ENCODE results near the gene TOP2A.
"Not testable (repeated sequence)": the region's sequence is repeated elsewhere in the genome, so short reads cannot be mapped to it uniquely, and the experiment has no call there.

Gene TOP2A

GRCh38 chr17:40375786-40376185, 41.9 kb downstream of the TOP2A start:
- not testable (repeated sequence) for DNase-seq

- no peak for DNase-seq
Observed at GRCh38 chr17:40374821-40375498, 42.7 kb downstream of the TOP2A start.

- DNase-seq: no peak
Observed at GRCh38 chr17:40373999-40374398, 43.7 kb downstream of the TOP2A start.

GRCh38 chr17:40373324-40373723, 44.4 kb downstream of the TOP2A start:
- DNase-seq: no peak

- not testable (repeated sequence) for DNase-seq
Observed at GRCh38 chr17:40372644-40373043, 45.1 kb downstream of the TOP2A start.

GRCh38 chr17:40372031-40372430, 45.7 kb downstream of the TOP2A start:
- DNase-seq: no peak

GRCh38 chr17:40371261-40371929, 46.3 kb downstream of the TOP2A start:
- peak in 1 of 2 experiments; percentile 25 for DNase-seq

- DNase-seq: no peak
Observed at GRCh38 chr17:40369923-40370322, 47.8 kb downstream of the TOP2A start.

- not testable (repeated sequence) for DNase-seq
Observed at GRCh38 chr17:40367728-40368127, 50.0 kb downstream of the TOP2A start.

GRCh38 chr17:40366861-40367518, 50.7 kb downstream of the TOP2A start:
- DNase-seq: no peak

- DNase-seq: no peak
Observed at GRCh38 chr17:40366076-40366860, 51.4 kb downstream of the TOP2A start.

- no peak for DNase-seq
Observed at GRCh38 chr17:40364906-40365305, 52.8 kb downstream of the TOP2A start.

- no peak for DNase-seq
Observed at GRCh38 chr17:40364121-40364861, 53.4 kb downstream of the TOP2A start, which contains the start of gene GJD3. Gene GJD3 (minus strand): TSS chr17:40364737. CDS start chr17:40363815, 922 bp downstream.

- DNase-seq: peak; percentile 28 to 44
Observed at GRCh38 chr17:40363111-40363827, 54.4 kb downstream of the TOP2A start.

GRCh38 chr17:40362696-40363110, 55.0 kb downstream of the TOP2A start:
- peak; percentile 59 to 78 for DNase-seq

- no peak for DNase-seq
Observed at GRCh38 chr17:40361925-40362695, 55.6 kb downstream of the TOP2A start.

GRCh38 chr17:40361063-40361924, 56.4 kb downstream of the TOP2A start:
- no peak for DNase-seq

- no peak for DNase-seq
Observed at GRCh38 chr17:40360091-40360490, 57.6 kb downstream of the TOP2A start.

- DNase-seq: peak; percentile 85 to 93
Observed at GRCh38 chr17:40358323-40359038, 59.2 kb downstream of the TOP2A start.
